Choroid plexus epithelial cell (primary cell): ENCODE measurements around the gene TTC28.

Experiments used
- DNase-seq: peaks from one replicate; pipeline ENCODE4 v3.0.0-alpha.2; 2010; ENCODE audit warnings: low read depth
- H3K4me3 ChIP-seq: 2 replicates; pipeline ENCODE4 v1.5.1; 2011; ENCODE audit warnings: low read depth, mild to moderate bottlenecking, control low read depth, low read length, moderate library complexity
- CTCF ChIP-seq: conservative IDR thresholded peaks from 2 replicates; pipeline ENCODE4 v1.5.1; 2011; ENCODE audit warnings: low read depth, mild to moderate bottlenecking, control low read depth, inconsistent platforms, low read length, moderate library complexity

Gene TTC28

DNA sequence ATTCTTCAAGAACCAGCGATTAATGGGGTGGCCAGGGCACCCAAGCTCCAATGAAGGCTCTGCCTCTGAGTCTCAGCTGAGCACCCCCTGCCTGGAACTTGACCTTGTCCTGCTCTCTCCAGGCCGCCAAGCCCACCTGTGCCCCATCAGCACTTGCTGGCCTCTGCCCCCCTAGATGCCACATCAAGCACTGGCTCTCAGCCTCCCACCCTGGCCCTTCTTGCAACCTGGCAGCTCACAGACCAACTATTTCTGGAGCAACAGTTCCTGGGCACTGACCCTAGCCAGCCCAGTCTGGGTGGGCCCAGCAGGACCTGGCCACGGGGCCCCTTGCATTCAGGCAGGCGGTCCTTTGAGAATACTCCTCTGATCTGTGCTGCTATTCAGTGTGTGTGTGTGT lies 661.8 kb downstream of the TTC28 start:
- no peak overlapping the region for H3K4me3 ChIP-seq
- DNase-seq, result no peak
- no peak for TF ChIP-seq CTCF

GRCh38 chr22:28017558-28017820 lies 662.2 kb downstream of the TTC28 start:
- no peak for TF ChIP-seq CTCF
- DNase-seq, result no peak
- no peak overlapping the region for H3K4me3 ChIP-seq

DNA sequence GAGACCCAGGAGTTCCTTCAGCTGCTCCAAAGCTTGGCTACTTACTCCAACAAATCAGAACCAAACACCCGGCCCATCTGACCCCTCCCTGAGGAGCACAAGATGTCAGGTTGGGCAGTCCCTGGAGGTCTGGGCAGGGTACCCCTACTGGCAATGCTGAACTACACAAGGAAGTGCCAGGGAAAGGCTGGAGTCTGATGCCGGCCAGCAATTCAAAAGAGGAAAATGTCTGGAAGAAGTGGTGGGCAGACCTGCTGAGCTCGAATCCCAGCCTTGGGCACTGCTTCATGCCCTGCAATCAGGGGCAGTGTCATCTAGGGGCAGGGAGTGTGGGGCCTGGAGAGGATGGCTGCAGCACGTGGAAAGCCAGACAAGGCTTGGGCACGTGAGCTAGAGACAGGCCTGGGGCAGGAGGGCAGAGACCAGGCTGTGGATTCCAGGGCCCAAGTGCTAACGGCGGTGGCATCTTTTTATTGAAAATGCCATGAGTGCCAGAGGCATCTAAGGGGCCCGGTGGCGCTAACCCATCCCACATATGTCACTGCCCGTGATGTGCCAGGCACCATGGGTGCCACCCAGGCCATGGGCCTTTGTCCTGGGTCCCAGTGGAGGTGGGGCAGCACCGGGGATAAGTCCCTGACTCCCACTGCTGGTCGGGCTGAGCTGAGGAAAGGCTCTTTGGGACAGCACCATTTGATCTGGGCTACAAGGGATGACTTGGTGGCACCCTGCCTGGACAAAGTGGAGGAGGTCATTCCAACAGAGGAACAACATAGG lies 662.7 kb downstream of the TTC28 start:
- no peak overlapping the region for H3K4me3 ChIP-seq
- DNase-seq, result no peak
- no peak for TF ChIP-seq CTCF

GRCh38 chr22:28015676-28016601 lies 663.7 kb downstream of the TTC28 start:
- no peak overlapping the region for H3K4me3 ChIP-seq
- TF ChIP-seq CTCF, result no peak

DNA sequence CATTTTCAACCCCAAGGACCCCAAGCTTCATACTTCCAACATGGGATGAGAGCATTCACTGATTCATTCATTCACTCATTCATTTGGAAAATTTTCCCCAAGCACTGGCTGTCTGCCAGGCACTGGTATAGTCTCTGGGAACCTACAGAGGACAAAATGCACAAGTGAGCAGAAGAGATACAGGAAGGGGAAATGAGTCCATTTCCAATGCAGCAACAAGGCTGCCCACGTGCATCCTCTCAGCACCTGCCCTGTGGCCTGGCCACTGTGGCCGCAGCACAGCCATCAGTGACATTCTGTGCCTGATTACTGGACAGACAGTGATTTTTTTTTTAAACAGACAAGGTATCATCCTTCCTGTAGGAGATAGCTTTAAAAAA lies 664.6 kb downstream of the TTC28 start:
- no peak overlapping the region for H3K4me3 ChIP-seq
- DNase-seq, result no peak
- TF ChIP-seq CTCF, result no peak

More at GRCh38 chr22:28015676-28016601, 663.7 kb downstream of the TTC28 start:
- DNase-seq, result no peak

DNA sequence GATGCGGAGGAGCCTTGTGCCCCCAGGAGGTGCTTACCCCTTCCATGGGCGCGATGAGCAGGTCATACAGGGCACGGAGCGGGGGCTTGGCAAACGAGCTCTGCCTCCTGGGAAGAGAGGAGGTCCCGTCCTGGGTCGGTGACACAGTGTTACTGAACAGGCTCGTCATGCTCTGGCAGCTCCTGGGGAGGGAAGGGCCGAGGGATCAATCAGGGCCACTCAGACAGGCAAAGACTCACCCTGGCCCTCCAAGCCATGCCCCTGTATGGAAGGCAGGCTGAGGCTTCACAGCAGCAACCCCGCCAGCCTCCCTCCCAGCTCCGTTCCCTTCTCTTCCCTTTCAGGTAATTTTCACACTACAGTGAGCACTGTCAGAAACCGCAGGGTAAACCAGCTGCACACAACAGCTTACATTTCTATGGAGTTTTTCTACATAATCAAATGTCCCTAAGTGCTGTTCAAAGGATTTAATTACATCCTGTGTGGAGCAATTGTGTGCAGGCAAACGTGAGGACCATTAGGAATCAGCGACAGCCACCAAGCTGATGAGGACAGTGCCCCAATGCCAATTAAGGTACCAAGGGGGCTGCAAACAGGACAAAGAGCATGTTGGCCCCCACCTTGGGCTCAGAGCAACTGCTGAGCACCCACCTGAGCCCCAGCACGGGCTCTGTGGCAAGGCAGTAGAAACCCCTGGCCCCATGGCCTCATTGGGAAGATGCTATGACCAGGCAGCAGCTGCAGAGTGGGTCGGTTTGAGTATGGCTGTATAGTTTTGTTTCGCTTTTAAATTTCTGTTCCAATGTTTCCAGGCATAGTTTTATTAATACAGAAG lies 665.2 kb downstream of the TTC28 start:
- H3K4me3 ChIP-seq, result no peak overlapping the region
- no peak for DNase-seq
- TF ChIP-seq CTCF, result no peak
